NOMO-1 treated with dmso at 0.1 percent for 144 hours (cell line): ENCODE data around the gene GMDS.
A peak's percentile ranks its signal among the peaks of the same experiment; 100 is the strongest.

ENCODE experiments used
- DNase-seq: peaks from one replicate; lab custom pipeline; 2025; ENCODE audit not compliant: unreplicated experiment; lab: John Stamatoyannopoulos, UW

The GMDS gene

DNA sequence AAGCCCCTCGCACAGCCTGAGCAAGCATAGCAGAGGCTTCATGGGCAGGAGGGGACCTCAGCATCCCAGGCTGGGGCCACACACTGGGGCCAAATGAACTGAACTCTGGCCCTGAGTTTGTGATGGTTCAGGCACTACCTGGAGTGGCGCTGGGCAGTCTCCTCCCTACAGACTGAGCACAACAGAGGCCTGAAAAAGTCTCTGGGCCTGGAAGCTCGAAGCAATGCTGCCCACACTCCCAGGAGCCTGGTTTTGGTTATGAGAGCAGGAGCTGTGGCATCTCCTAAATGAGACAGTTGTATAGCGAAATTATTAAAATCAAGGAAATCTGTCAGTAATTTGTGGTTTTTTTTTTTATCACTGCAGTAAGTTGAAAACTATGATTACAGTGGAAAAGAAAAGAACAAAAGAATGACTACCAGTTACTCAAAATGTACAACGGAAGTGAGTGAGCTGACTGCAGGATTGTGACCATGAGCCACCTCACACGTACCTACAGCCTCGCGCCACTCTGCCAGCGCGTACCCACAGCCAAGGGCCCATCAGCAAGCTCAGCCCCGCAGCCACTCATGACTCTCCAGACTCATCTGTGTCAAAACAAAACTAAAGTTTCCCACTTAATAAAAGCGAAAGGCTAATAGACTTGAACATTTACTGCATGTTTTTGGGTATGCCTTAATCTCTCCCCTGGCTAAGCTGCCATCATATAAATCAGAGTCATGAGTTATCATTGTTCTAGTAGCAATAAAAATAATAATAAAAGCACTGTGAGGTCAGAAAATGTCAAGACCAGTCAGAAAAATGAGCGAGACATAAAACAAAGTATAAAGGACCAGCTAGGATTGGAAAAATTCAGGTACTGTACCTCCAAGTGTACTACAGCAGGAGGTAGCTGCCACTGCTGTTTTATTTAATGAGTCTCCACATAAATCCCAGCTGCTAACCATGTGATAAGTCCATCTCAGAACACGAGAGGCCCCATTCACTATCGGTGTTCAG lies 458.7 kb downstream of the GMDS start:
- no peak for DNase-seq

GRCh38 chr6:1784422-1784884 lies 461.0 kb downstream of the GMDS start:
- DNase-seq: no peak

DNA sequence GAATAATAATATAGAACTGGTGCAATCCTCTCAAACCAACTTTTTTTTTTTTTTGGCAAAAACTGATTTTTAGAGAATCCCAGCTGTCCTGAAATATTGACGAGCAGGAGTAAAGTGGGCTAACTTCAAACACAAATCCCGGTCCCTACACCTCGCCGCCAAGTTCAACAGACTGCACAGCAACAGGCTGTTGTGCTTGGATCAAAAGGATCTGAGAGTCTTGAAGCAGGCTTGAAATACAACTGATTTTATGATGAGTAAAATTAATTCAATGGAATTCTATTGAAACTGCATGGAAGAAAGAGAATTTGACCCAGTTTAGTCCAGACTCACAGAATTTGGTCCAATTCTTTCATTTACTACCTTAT lies 463.6 kb downstream of the GMDS start:
- DNase-seq: no peak

- DNase-seq: no peak
Observed at GRCh38 chr6:1781152-1781816, 464.1 kb downstream of the GMDS start.

DNA sequence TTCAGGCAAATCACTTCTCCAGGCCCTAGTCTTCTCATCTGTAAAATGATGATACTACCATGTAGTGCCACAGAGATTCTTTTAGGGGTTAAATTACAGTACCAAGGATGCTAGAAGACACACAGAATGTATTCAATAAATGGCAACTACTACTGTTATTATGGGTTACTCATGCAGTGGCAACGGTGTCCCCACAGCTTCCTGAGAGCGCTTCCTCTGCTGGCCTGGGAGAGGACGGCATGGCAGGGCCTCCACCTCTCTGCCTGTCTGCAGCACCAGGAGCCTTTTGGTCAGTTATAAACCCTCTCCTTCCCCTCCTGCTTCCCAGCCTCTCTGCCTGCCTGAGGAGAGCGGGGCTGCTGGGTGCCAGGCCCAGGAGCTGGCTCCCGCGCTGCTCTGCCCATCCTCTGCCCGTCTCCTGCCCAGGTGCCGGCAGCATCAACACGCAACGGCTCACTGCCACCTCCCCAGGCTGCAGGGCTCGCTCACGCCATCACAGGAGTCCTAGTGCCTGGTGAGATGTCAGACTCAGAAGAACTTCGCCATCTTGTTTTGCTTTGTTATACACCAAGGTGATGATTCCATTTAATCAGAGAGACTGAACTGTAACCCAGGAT lies 465.0 kb downstream of the GMDS start:
- no peak for DNase-seq

DNA sequence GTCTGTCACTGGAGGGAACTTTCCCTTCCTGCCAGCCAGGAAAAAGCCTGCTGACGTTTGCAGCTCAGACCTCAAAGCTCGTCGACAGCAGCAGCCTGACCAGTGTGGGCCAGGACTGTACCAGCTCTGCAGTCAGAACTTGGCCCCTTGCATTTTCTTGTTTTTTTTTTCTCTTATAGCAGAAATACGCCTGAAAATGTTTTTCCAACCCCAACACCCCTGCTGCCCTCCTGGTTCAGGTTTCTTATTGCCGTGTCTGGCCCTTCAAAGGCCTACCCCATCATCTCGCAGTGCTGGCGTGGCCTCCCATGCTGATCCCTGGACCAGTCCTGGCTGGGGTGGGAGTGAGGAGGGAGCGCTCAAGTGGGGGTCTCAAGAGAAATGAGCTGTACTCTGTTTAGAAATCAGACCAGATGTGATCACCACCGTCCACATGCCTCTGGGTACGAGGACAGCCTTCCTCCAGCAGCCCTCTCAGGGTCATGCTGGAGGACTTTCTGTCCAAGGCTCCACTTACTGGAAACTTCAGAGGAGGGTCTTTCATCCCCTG lies 466.6 kb downstream of the GMDS start:
- DNase-seq: no peak

DNA sequence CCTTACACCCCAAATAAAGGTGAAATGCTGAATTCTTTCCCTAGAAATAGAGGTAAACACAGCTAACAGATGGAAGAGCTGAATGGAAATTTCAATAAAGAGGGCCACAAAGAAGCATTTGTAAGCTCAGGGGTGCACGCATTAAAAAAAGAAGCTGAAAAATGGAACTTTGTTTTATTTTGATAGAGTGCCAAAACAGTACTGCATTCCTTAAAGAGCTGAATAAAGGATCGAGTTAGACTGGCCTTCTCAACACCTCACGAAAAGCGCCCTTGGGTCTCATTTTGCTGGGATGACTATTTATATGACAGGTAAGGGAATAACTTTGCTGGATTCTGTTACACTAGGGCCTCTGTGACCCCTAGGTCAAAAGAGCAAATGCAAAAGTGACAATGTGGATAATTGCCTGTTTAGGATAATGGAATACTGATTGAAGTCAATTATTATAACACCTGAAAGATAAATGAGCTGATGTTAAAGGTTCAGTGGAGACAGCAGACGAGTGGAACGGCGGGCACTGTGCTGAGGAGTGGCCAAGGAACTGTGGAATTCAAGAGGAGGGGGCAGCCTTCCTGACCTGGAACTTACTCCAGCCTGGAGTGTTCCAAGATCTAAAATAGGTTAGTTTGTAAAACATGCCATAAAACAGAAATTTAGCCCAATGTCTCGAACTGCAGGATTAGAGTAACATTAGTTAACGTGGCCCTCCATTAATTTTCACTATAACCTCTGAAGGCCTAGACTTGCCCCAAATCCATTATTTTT lies 467.3 kb downstream of the GMDS start:
- no peak for DNase-seq

DNA sequence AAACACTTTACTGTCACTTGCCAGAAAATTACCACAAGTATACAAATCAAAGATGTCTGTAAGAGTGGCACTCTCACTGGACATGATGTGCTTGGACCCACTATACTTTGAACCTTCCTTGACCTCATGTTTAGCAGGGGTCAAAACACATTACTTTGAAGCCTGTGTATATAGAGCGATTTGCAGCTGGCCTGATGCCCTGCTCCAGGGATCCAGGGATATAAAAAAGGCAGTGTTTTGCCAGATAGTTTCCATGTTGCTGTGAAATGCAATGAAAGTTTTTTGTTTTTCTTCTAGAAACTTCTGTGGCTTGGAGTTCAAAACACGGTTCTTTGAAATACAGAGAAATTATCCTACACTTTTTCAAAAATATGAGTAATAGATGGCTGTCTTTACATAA lies 470.0 kb downstream of the GMDS start:
- no peak for DNase-seq

- no peak for DNase-seq
Observed at GRCh38 chr6:1774226-1774915, 471.0 kb downstream of the GMDS start.

DNA sequence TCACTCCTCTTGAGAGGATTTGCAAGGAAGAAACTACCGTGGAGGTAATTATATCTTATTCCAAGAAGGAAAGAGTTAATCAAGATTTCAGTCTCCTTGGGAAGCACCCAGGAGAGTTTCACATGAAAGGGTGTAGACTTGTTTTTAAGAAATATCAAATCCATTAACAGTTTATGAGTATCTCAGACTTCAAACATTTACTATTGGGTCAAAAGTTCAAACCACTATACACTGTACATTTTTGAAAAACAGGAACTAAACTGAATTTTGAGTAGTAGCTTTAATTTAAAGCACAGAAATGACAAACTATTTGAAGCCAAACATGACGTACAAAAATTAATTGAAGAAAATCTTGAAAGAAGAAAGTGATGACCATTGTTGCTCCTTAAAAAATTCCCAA lies 471.7 kb downstream of the GMDS start:
- DNase-seq: no peak

DNA sequence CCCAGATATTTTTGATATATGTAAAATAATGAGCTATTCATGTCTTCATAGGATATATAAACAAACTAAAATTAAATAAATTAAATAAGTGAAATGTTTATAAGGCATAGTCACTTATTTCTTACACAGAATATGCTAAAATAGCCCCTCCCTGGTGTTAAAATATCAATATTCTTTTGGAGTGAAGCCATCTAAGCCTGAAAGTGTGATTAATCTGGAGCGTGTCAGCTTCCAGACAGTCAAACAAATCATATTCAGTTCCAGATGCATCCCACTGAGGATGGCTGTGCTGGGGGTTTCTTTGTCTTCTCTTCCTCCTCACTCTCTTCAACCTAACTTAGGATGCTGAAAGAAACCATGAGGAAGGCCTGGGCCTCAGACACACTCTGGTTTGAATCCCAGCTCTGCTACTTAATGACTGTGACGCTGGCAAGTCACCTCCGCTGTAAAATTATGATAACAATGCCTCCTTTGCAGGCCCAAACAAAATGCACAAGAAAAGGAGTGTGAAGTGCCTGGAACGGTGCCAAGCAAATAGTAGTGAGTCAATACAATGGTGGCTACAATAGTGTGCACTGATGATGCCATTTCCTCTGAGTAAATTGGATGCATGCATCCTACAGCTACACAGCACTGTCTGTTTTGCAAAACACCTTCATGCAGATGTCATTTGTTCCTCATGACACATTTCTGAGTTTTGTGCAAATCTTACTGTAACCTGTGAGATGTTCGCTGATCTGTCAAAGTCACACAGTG lies 474.3 kb downstream of the GMDS start:
- no peak for DNase-seq

- DNase-seq: no peak
Observed at GRCh38 chr6:1770435-1770843, 475.0 kb downstream of the GMDS start.

DNA sequence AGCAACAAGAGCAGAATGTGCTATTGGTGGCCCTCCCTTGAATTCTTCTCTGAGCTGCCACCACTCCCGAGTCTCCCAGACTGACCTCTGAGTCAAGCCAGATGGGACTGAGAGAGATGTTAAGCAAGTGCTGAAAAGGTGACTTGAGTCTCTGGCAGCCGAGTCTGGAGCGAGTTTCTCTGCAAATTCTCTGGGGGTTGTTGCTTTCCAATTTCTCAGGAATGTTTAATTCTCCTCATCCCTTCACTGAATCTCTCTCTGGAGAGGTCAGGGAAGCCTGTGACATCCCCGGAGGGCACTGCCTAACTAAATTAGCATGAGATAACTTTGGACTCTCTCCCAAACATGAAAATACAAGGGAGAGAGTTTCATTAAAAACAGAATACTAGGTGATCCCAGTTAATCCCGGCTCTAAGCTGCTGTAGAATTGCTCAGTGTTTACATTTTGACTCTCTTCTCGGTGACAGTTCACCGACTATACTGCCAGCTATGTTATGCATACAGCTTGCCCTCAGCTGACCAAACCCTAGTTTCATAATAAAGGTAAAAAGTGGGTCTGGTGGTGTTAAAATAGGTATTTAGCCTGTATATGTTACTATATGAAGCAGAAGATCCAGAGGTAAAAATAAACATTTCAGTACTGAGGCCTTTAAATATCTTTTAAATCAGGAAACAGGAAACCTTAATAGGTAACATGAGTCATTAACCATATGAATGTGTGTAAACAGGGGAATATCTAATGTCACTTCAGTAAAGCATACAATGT lies 477.7 kb downstream of the GMDS start:
- no peak for DNase-seq

- no peak for DNase-seq
Observed at GRCh38 chr6:1766654-1767053, 478.8 kb downstream of the GMDS start.

- DNase-seq: no peak
Observed at GRCh38 chr6:1765160-1765903, 480.1 kb downstream of the GMDS start.

- no peak for DNase-seq
Observed at GRCh38 chr6:1764397-1764987, 480.9 kb downstream of the GMDS start.

GRCh38 chr6:1763404-1763803 lies 482.0 kb downstream of the GMDS start:
- peak; percentile 86 for DNase-seq

- no peak for DNase-seq
Observed at GRCh38 chr6:1762203-1762602, 483.2 kb downstream of the GMDS start.
